Islet of Langerhans (tissue), 1 donor: ENCODE results near the gene OVCH2.
"Not testable (repeated sequence)": the region's sequence is repeated elsewhere in the genome, so short reads cannot be mapped to it uniquely, and the experiment has no call there.

Experiments
- FAIRE-seq: peaks from one replicate; lab custom pipeline; 2011; peaks lifted over from hg19 to GRCh38; lab: Jason Lieb, UNC

Gene OVCH2

GRCh38 chr11:7671347-7672215 is 34.7 kb downstream of the OVCH2 start:
- no peak for FAIRE-seq

GRCh38 chr11:7670641-7671040 is 35.6 kb downstream of the OVCH2 start:
- no peak for FAIRE-seq

GRCh38 chr11:7668911-7669310 is 37.4 kb downstream of the OVCH2 start:
- FAIRE-seq: no peak

GRCh38 chr11:7668464-7668863 is 37.8 kb downstream of the OVCH2 start:
- no peak for FAIRE-seq

- FAIRE-seq: no peak
These were observed 38.8 kb downstream of the OVCH2 start for GRCh38 chr11:7667460-7667859.

GRCh38 chr11:7666292-7666866 is 39.9 kb downstream of the OVCH2 start:
- FAIRE-seq: no peak

GRCh38 chr11:7665473-7666291 is 40.6 kb downstream of the OVCH2 start:
- FAIRE-seq: no peak

- no peak for FAIRE-seq
These were observed 41.4 kb downstream of the OVCH2 start for GRCh38 chr11:7664867-7665266.

- not testable (repeated sequence) for FAIRE-seq
These were observed 42.7 kb downstream of the OVCH2 start for GRCh38 chr11:7663531-7663930.

GRCh38 chr11:7657306-7658025 is 48.8 kb downstream of the OVCH2 start:
- FAIRE-seq: no peak

GRCh38 chr11:7656704-7657103 is 49.6 kb downstream of the OVCH2 start:
- FAIRE-seq: no peak

- no peak for FAIRE-seq
These were observed 50.7 kb downstream of the OVCH2 start for GRCh38 chr11:7655253-7656217.

- FAIRE-seq: no peak
These were observed 52.0 kb downstream of the OVCH2 start for GRCh38 chr11:7654195-7654705.

- no peak for FAIRE-seq
These were observed 54.6 kb downstream of the OVCH2 start for GRCh38 chr11:7651700-7652099.

- FAIRE-seq: no peak
These were observed 55.1 kb downstream of the OVCH2 start for GRCh38 chr11:7651140-7651551.

GRCh38 chr11:7648264-7648663 is 58.0 kb downstream of the OVCH2 start:
- FAIRE-seq: no peak

- FAIRE-seq: no peak
These were observed 59.4 kb downstream of the OVCH2 start for GRCh38 chr11:7646866-7647265.

GRCh38 chr11:7645206-7645605 is 61.1 kb downstream of the OVCH2 start:
- FAIRE-seq: no peak

- no peak for FAIRE-seq
These were observed 63.0 kb downstream of the OVCH2 start for GRCh38 chr11:7643314-7643713.

GRCh38 chr11:7642747-7643146 is 63.5 kb downstream of the OVCH2 start:
- FAIRE-seq: no peak

GRCh38 chr11:7640816-7641215 is 65.5 kb downstream of the OVCH2 start:
- no peak for FAIRE-seq
